Measurements from ENCODE around the gene IKBIP. TPM values are rescaled to one million over a fixed set of nuclear protein-coding genes. Genes with fewer than 3 reads are reported as not detected.
"Not testable (repeated sequence)": the region's sequence is repeated elsewhere in the genome, so short reads cannot be mapped to it uniquely, and the experiment has no call there.

The IKBIP gene
- total and polyA plus RNA-seq, 9 of the 15 experiments (the other 6 are each of a cell fraction or from before 2014, with no cell fraction given): 3.3 to 19.5 (median 14.9) TPM

DNA sequence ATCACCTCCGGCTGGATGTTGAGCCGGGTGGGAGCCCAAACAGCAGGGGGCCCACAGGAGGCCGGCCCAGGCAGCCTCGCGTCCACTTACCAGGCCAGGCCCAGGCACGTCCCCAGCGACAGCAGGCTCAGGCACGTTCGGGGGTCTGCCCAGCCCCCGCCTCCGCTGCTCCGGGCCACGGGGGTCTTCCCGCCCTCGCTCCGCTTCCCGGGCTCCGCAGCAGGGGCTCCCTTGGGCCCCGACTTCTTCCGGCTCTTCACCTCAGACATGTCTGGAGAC lies 216 bp downstream of the IKBIP start (continued):
- TF ChIP-seq POLR2B (IDR thresholded peaks at IDR 0.05; ENCODE audit: low read depth, partially characterized antibody): peak; percentile 41

DNA sequence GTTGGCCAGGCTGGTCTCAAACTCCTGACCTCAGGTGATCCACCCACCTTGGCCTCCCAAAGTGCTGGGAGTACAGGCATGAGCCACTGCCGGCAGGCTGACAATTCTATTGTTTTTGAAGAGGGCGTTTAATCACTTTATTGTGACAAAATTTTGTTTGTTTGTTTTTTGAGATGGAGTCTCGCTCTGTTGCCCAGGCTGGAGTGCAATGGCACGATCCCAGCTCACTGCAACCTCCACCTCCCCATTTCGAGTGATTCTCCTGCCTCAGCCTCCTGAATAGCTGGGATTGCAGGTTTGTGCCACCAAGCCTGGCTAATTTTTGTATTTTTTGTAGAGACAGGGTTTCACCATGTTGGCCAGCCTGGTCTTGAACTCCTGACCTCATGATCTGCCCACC lies 1.8 kb downstream of the IKBIP start:
- H4K20me1 ChIP-seq (replicated peaks; ENCODE audit: control insufficient read depth, insufficient read depth, low read length); BruUV-seq (replicated peaks); in situ Hi-C loops (cut with MboI); FAIRE-seq; H3K36me3 ChIP-seq (ENCODE audit: control insufficient read depth, insufficient read depth, low read length); H3K27me3 ChIP-seq (ENCODE audit: control insufficient read depth in 2 of 2, insufficient read depth in 2 of 2, low read length in 2 of 2); H3K9me3 ChIP-seq (replicated peaks; ENCODE audit: control insufficient read depth, insufficient read depth, low read depth, low read length); H3K27ac ChIP-seq (ENCODE audit: extremely low read depth, low read depth, low read length); ATAC-seq; CTCF ChIA-PET (ENCODE audit: low intra/inter-chr PET ratio); H3K9me1 ChIP-seq (ENCODE audit: control insufficient read depth, insufficient read depth, low read length); intact Hi-C loops (cut with micrococcal nuclease); H2AFZ ChIP-seq (ENCODE audit: low read depth, low read length); DNase-seq (ENCODE audit: extremely low read depth in 1 of 4, low spot score in 3 of 4): not testable (repeated sequence)
- H3K4me1 ChIP-seq (replicated peaks in 1 of 2; ENCODE audit: control insufficient read depth in 2 of 2, insufficient read depth in 2 of 2, low read length in 2 of 2): peaks cover 3 to 11% of the 10 kb centered on the region in 2 experiments; a peak in 3 of 5 replicates
- POLR2A ChIA-PET: interaction anchor here (0.6 to 2.1 kb wide), 5 partner anchors 11 to 48 kb away, joined by 3 to 18 read pairs (median 3); partner anchors contain the start of gene SLC25A3
- H3K4me2 ChIP-seq (ENCODE audit: insufficient read depth, low read length): peak overlapping the region; percentile 27; the same call in 1 of the 2 replicates
- 0 out of 2 replicates have a peak overlapping the region, but pooled peaks have one; percentile 98 for H3K4me3 ChIP-seq
- H3K79me2 ChIP-seq (ENCODE audit: control insufficient read depth, insufficient read depth, low read length): peaks cover 66% of the 10 kb centered on the region
- 79% methylated on average over 5 of the region's 5 CpGs for WGBS (ENCODE audit: insufficient coverage, low coverage, missing lambda C conversion rate)
- peak overlapping the region in 1 of 2 experiments; percentile 11; a peak in 1 of 4 replicates for H3K9ac ChIP-seq (ENCODE audit: insufficient read depth in 1 of 2, low read depth in 2 of 2, low read length in 2 of 2)

DNA sequence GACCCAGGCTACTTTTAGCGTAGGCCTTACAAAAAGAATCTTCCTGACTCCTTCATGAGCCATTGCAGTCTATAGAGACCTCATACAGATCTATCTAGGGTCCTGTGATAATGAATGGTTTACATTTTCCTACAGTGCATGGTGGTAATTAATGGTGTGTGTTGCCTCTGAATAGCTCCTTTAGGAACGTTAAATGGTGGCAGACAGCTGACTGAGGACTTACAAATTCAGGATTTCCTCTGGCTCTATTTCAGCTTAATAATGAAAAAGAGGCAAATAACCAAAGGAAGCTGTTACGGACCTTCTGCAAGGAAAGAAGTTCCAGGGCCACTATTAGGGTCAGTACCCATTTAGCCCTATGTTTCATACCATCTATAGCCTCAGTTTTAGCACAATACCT lies 5.1 kb downstream of the IKBIP start:
- H3K79me2 ChIP-seq (ENCODE audit: control insufficient read depth, insufficient read depth, low read length): peaks cover 46% of the 10 kb centered on the region
- H3K9me1 ChIP-seq (ENCODE audit: control insufficient read depth, insufficient read depth, low read length): no peaks in the 10 kb centered on the region
- in situ Hi-C loops (cut with MboI): no loop called here
- no peak overlapping the region for H3K27ac ChIP-seq (ENCODE audit: extremely low read depth, low read depth, low read length)
- ChIA-PET POLR2A (interaction anchor here (0.6 to 1.5 kb wide), 7 partner anchors 11 to 198 kb away, joined by 3 to 6 read pairs (median 4); partner anchors contain the start of gene SLC25A3), CTCF (ENCODE audit: low intra/inter-chr PET ratio) (no interaction called here)
- H2AFZ ChIP-seq (ENCODE audit: low read depth, low read length): no peak overlapping the region
- intact Hi-C loops (cut with micrococcal nuclease): no loop called here
- H3K36me3 ChIP-seq (ENCODE audit: control insufficient read depth, insufficient read depth, low read length): peaks cover 12% of the 10 kb centered on the region
- H3K9me3 ChIP-seq (replicated peaks; ENCODE audit: control insufficient read depth, insufficient read depth, low read depth, low read length): no peaks in the 10 kb centered on the region
- no peak for DNase-seq (ENCODE audit: extremely low read depth in 1 of 4, low spot score in 3 of 4)
- H4K20me1 ChIP-seq (replicated peaks; ENCODE audit: control insufficient read depth, insufficient read depth, low read length): no peaks in the 10 kb centered on the region
- no peak overlapping the region for H3K9ac ChIP-seq (ENCODE audit: insufficient read depth in 1 of 2, low read depth in 2 of 2, low read length in 2 of 2)
- whole genome bisulfite sequencing (ENCODE audit: insufficient coverage, low coverage, missing lambda C conversion rate): 84% methylated on average over 3 of the region's 3 CpGs
- no peak for ATAC-seq
- H3K27me3 ChIP-seq (ENCODE audit: control insufficient read depth in 2 of 2, insufficient read depth in 2 of 2, low read length in 2 of 2): no peaks in the 10 kb centered on the region
- H3K4me1 ChIP-seq (replicated peaks in 1 of 2; ENCODE audit: control insufficient read depth in 2 of 2, insufficient read depth in 2 of 2, low read length in 2 of 2): peaks cover 0 to 3% of the 10 kb centered on the region in 2 experiments; a peak in 1 of 5 replicates
- no TSS peak for BruUV-seq (replicated peaks)
- no peak overlapping the region for H3K4me2 ChIP-seq (ENCODE audit: insufficient read depth, low read length)
- FAIRE-seq: no peak
- H3K4me3 ChIP-seq: no peak overlapping the region
- TF ChIP-seq ZC3H8 (IDR thresholded peaks at IDR 0.05) (no peak), CBX5 (IDR thresholded peaks at IDR 0.05; ENCODE audit: borderline replicate concordance, low read depth) (no peak)

All from K562 (cell line).